GM03348 (cell line): ENCODE data around the gene ZFP57.
"Not testable (repeated sequence)": the region's sequence is repeated elsewhere in the genome, so short reads cannot be mapped to it uniquely, and the experiment has no call there.

Experiments
- DNase-seq: peaks from one replicate; pipeline ENCODE4 v3.0.0; 2012; ENCODE audit warnings: low spot score

ZFP57 gene

GRCh38 chr6:29696147-29697125, 15.5 kb upstream of the ZFP57 start:
- peak; percentile 37 for DNase-seq

- DNase-seq = no peak
Observed at GRCh38 chr6:29694637-29695036, 13.7 kb upstream of the ZFP57 start.

GRCh38 chr6:29685718-29686326, 4.9 kb upstream of the ZFP57 start:
- no peak for DNase-seq

GRCh38 chr6:29681811-29682210, 859 bp upstream of the ZFP57 start:
- no peak for DNase-seq

GRCh38 chr6:29680416-29680815, 536 bp downstream of the ZFP57 start:
- no peak for DNase-seq

GRCh38 chr6:29679962-29680361, 990 bp downstream of the ZFP57 start:
- no peak for DNase-seq

- no peak for DNase-seq
Observed at GRCh38 chr6:29678114-29678513, 2.8 kb downstream of the ZFP57 start.

GRCh38 chr6:29676981-29677601, 3.9 kb downstream of the ZFP57 start:
- no peak for DNase-seq

- no peak for DNase-seq
Observed at GRCh38 chr6:29675561-29675960, 5.4 kb downstream of the ZFP57 start.

- no peak for DNase-seq
Observed at GRCh38 chr6:29674008-29674407, 6.9 kb downstream of the ZFP57 start.

- DNase-seq = no peak
Observed at GRCh38 chr6:29673161-29673560, 7.8 kb downstream of the ZFP57 start.

- not testable (repeated sequence) for DNase-seq
Observed at GRCh38 chr6:29672116-29672515, 8.8 kb downstream of the ZFP57 start.

GRCh38 chr6:29671026-29671425, 9.9 kb downstream of the ZFP57 start:
- DNase-seq = no peak

- no peak for DNase-seq
Observed at GRCh38 chr6:29667158-29667557, 13.8 kb downstream of the ZFP57 start.

- DNase-seq = no peak
Observed at GRCh38 chr6:29666826-29667130, 14.2 kb downstream of the ZFP57 start.

GRCh38 chr6:29665942-29666825, 14.8 kb downstream of the ZFP57 start:
- DNase-seq = no peak

GRCh38 chr6:29663300-29664042, 17.5 kb downstream of the ZFP57 start:
- DNase-seq = no peak

GRCh38 chr6:29661502-29662141, 19.3 kb downstream of the ZFP57 start:
- DNase-seq = not testable (repeated sequence)

- DNase-seq = no peak
Observed at GRCh38 chr6:29661071-29661470, 19.9 kb downstream of the ZFP57 start.

- no peak for DNase-seq
Observed at GRCh38 chr6:29656798-29657197, 24.2 kb downstream of the ZFP57 start, which contains the start of gene MOG. Gene MOG (plus strand): TSS chr6:29657092. CDS start chr6:29657210, 118 bp downstream.

- DNase-seq = no peak
Observed at GRCh38 chr6:29656157-29656556, 24.8 kb downstream of the ZFP57 start.
